NCI-H2196 (cell line): ENCODE data around the gene EMID1.

Experiments used
- DNase-seq: peaks from one replicate; lab custom pipeline; 2025; ENCODE audit not compliant: unreplicated experiment; lab: John Stamatoyannopoulos, UW

EMID1 gene

DNA sequence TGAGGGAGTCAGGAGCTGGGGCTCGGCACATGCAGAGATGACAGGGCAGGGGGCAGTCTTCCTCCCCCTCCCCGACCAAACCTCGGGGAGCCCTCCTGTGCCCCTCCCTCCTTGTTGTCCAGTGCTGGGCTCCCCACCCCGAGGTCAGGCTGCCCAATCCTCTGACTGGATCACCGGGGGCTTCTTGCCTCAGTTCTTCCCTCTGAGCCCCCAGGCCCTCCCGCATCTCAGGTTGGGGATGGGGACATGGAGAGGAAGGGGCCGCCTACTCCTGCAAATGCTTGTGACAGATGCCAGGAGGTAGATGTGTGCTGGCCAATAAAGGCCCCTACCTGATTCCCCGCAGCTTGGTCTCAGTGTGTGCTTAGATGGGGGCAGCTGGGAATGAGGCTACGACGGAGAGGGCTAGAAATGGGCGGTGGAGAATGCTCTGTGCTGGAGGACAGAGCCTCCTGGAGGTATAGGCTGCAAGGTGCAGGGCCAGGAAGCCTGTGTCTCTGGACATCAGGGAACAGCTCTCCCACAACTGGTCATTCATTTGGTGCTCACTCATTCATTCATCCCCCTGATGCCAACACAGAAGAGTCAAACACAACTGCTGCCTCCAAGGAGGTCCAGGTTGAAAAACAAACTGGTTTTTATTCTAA, 53.7 kb downstream of the EMID1 start:
- no peak for DNase-seq

DNA sequence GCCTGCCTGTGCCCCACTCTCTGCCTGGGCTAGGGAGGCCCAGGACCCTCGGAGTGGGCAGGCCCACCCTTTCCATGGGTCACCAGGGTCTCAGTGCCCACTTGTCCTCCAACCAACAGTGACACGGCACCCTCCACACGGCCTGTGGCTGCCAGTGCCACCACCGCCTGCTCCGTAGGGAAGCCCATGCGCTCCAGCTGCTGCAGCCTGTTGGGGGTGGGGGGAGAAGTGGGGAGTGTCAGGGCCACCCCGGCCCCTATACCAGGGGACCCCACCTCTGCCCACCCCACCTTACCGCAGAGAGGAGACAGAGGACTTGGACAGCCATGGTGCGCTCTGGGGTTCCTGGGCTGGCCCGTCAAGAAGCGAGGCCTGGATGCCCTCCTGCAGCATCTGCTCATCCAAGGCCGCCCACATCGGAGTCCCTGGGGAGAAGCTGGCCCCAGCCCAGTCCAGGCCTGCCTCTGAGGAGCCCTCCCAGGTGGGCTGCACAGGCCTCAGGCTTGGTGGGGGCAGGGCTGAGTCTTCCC, 54.4 kb downstream of the EMID1 start:
- no peak for DNase-seq

- DNase-seq, result no peak
Observed at GRCh38 chr22:29260601-29261315, 55.1 kb downstream of the EMID1 start.

GRCh38 chr22:29263791-29264276, 58.1 kb downstream of the EMID1 start:
- no peak for DNase-seq

DNA sequence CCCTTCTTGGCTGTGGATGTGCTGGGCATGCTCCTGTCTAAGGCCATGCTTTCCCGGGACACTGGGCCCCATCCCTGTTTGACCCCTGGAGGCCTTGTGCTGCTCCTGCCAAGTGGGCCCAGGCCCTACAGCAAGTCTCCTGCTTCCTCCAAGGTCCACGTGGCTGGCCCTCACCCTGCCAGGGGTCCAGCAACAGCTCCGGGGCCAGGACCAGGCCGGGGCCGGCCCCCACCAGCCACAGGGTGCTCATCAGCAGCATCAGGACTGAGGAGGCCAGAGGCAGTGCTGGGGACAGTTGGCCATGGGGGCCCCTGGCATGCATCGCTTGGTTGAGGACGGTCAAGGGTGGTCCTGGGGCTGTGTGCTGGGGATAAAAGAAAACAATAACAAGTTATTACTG, 59.6 kb downstream of the EMID1 start:
- DNase-seq, result no peak

DNA sequence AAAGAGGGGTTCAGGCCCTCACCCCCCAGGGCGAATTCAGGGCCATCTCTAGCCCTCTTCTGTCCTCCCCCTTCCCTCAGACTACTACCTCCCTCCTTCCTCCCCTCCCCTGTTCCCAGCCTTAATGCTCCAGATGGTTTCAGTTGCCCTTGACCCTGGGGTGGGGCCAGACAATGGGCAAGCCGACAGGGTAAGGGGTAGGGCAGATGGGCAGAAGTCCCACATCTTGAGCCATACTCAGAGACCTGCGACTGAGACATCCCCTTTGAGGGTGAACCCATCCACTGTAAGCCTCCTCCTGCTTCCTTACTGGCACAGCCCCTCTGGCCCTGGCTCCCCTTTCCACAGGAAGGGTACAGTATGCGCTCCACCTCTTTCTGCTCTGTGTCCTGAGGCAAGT, 60.2 kb downstream of the EMID1 start:
- DNase-seq, result no peak

GRCh38 chr22:29266564-29267461, 61.1 kb downstream of the EMID1 start:
- no peak for DNase-seq

GRCh38 chr22:29267462-29267857, 61.8 kb downstream of the EMID1 start:
- DNase-seq, result no peak

- peak; percentile 82 for DNase-seq
Observed at GRCh38 chr22:29267858-29268510, 62.3 kb downstream of the EMID1 start, which contains the start of the genes EWSR1 and RHBDD3. Gene EWSR1 (plus strand): TSS chr22:29268268. CDS start chr22:29268337, 69 bp downstream. Gene RHBDD3 (minus strand): TSS chr22:29267981. CDS start chr22:29265626, 2,355 bp downstream.

DNA sequence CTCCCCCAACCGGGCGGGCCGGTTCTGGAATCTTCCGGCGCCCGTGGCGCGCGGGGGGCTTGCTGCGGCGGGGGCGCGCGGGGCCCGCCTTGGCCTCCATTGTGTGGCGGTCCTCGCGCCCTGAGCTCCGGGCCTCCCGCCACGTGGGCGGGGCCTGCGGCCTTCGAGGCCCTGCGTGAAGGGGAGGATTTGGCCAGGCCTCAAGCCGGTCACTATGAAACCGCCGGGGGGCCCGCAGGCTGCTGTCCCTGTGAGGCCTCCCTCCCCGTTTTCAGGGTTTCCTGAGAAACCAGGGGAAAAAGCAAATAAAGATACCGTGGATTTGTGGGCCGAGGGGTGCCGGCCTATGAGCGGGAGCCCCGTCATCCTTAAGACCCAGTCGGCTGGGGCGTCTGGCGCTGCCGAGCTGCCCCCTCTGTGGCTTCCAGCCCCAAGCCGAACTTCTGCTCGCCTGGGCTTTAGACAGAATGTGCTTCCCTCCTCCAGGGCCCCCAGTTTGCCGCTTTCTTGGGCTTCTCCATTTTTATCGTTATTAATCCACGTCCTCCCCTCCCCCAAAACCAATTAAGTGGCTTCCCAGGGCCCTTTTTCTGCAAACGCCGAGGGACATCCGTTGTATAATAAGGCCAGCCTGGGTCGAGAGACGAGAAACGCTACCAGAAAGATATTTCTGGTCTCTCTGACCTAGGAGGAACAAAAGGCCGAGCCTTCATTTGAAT, 63.0 kb downstream of the EMID1 start:
- DNase-seq, result no peak

DNA sequence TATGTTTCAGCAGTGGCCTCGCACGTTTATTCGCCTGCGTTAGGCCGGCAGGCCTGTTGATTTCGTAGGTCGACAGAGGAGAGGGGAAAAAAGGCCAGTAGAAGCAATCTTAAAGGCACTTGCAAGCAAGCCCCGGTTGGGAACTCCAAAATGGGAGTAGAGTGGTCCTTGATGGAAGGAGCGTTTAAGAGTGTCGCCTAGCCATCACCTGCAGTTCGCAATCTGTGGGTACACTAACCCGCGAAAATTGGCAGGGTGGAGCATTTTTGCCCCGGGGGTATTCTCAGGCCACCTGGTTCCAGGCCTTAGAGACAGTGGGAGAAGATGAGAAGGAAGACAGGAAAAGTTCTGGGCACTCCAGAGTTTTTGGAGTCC, 63.5 kb downstream of the EMID1 start:
- no peak for DNase-seq

DNA sequence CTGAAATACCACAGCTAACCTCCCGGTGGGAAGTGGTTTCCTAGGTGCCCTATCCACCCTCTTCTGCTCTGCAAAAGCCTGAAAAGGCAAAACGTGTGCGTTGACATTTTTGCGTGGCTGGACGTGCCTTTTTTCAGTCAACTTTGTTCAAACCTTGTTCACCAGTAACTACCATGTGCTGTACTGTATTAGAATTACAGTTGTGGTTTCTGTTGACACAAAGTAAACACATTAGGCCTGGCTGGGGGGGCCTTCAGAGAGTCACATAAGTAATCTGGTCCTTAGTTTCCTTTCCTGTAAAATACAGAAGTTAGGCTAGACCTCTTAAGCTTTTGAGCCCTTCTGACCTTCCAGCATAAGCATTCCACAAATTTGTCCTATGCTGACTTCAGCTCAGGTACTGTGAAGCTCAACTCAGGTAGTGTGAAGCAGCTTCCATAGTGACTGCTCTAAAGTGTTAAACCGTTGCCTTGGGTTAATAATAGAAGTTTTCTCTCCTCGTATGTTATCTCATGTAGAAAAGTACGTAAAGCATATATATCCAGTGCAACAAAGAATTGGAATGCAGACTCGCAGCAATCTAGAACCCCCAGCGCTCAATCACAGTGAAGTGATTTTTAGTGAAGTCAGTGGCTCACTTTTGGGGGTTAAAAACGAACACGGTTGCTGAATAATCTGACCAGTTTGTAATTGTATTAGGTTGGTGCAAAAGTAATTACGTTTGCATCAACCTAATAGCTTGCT, 64.2 kb downstream of the EMID1 start:
- no peak for DNase-seq

- no peak for DNase-seq
Observed at GRCh38 chr22:29270475-29271271, 65.0 kb downstream of the EMID1 start.

- DNase-seq, result no peak
Observed at GRCh38 chr22:29272624-29273023, 66.9 kb downstream of the EMID1 start.

DNA sequence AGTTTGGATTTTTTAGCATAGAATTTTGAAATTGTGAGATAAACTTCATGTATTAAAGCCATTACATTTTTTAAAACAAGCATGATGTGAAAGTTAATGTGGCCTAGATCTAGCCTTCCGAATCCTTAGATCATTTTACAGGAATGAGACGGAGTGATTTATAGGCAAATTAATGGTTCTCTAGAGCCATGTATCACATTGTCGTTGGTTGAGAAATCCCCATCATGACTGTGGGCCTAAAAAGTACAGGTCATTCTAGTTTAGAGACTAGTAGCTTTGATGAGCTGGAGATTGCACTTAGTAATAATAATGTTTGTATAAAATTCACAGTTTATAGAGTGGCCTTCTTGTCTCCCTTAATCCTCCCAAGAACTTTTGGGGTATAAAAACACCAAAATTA, 69.5 kb downstream of the EMID1 start:
- DNase-seq, result no peak

- DNase-seq, result no peak
Observed at GRCh38 chr22:29275819-29276565, 70.3 kb downstream of the EMID1 start.

DNA sequence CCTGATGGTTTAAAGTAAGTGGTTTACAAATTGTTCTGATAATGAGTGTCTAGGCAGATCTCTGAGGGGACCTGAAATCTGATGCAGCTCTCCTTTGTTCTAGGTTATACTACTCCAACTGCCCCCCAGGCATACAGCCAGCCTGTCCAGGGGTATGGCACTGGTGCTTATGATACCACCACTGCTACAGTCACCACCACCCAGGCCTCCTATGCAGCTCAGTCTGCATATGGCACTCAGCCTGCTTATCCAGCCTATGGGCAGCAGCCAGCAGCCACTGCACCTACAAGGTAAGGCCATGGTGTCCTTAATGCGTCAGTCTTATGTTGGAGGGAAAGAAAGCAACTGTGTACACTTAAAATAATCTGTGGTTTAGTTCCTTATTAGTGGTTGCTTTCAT, 72.2 kb downstream of the EMID1 start:
- no peak for DNase-seq

GRCh38 chr22:29284196-29284595, 78.5 kb downstream of the EMID1 start:
- DNase-seq, result no peak
